Thyroid gland (tissue), 4 donors: ENCODE measurements around the gene FTCD.

Experiments used
- POLR2A ChIP-seq, 2 donors: fragments of 450-650 bp; IDR thresholded peaks; one replicate each; pipeline ENCODE4 v1.6.1; 2017; ENCODE audit warnings: antibody characterized with exemption in 2 of 2, mild to moderate bottlenecking in 2 of 2, moderate library complexity in 1 of 2
- TF ChIP-seq, protein P1 (sequence below), 6 experiments: fragments of 200-600 bp in 3 of 6; fragments of 450-650 bp in 3 of 6; sonication (generic) in 3 of 6; IDR thresholded peaks; one replicate each; pipeline ENCODE4 v1.5.1; 2016 to 2019; ENCODE audit warnings: antibody characterized with exemption in 6 of 6, mild to moderate bottlenecking in 2 of 6, inconsistent platforms in 1 of 6, moderate library complexity in 1 of 6

GRCh38 chr21:46136739-46137349 is 18.5 kb downstream of the FTCD start:
- TF ChIP-seq POLR2A (IDR thresholded peaks at IDR 0.05) = no peak
- TF ChIP-seq, protein P1, sequence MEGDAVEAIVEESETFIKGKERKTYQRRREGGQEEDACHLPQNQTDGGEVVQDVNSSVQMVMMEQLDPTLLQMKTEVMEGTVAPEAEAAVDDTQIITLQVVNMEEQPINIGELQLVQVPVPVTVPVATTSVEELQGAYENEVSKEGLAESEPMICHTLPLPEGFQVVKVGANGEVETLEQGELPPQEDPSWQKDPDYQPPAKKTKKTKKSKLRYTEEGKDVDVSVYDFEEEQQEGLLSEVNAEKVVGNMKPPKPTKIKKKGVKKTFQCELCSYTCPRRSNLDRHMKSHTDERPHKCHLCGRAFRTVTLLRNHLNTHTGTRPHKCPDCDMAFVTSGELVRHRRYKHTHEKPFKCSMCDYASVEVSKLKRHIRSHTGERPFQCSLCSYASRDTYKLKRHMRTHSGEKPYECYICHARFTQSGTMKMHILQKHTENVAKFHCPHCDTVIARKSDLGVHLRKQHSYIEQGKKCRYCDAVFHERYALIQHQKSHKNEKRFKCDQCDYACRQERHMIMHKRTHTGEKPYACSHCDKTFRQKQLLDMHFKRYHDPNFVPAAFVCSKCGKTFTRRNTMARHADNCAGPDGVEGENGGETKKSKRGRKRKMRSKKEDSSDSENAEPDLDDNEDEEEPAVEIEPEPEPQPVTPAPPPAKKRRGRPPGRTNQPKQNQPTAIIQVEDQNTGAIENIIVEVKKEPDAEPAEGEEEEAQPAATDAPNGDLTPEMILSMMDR (IDR thresholded peaks at IDR 0.05) = no peak
